Transverse colon (tissue), 4 donors: ENCODE measurements around the gene ACOT11.

Experiments
- EP300 ChIP-seq: sonication (generic); formaldehyde crosslinking; IDR thresholded peaks from one replicate; pipeline ENCODE4 v1.6.1; 2017; ENCODE audit warnings: antibody characterized with exemption, low read depth
- POLR2A ChIP-seq: fragments of 450-650 bp; IDR thresholded peaks from one replicate; pipeline ENCODE4 v1.6.1; 2016; ENCODE audit warnings: antibody characterized with exemption, mild to moderate bottlenecking, moderate library complexity
- POLR2AphosphoS5 ChIP-seq, 3 donors: sonication (generic); formaldehyde crosslinking; IDR thresholded peaks; one replicate each; pipeline ENCODE4 v1.6.1; 2016; ENCODE audit warnings: antibody characterized with exemption in 3 of 3
- TF ChIP-seq, protein P1 (sequence below), 5 experiments: fragments of 200-600 bp in 3 of 5; fragments of 450-650 bp in 2 of 5; sonication (generic) in 3 of 5; IDR thresholded peaks; 1 replicate in 2 of 5; 2 replicates in 3 of 5; pipeline ENCODE4 v1.5.1; 2016 to 2017; ENCODE audit warnings: antibody characterized with exemption in 5 of 5, inconsistent platforms in 3 of 5, mild to moderate bottlenecking in 2 of 5, moderate library complexity in 1 of 5

DNA sequence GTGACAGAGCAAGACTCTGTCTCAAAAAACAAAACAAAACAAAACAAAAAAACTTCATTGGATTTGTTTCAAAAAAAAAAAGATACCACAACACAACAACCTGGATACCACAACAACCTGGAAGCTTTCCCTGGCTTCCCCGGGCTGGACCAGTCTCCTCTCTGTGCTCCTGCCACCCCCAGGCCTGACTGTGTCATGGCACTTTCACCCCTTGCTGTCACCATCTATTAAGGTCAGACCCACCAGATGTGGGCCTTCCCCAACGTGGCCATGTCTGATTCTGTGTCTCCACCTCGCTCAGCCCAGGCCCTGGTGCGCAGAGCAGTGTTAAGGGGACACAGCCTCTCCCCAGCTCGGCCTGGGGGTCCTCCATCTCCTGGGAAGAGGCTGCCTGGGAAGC, 28.3 kb upstream of the ACOT11 start:
- TF ChIP-seq POLR2A (no peak), EP300 (no peak), POLR2AphosphoS5 (IDR thresholded peaks at IDR 0.05) (no peak)
- TF ChIP-seq, protein P1, sequence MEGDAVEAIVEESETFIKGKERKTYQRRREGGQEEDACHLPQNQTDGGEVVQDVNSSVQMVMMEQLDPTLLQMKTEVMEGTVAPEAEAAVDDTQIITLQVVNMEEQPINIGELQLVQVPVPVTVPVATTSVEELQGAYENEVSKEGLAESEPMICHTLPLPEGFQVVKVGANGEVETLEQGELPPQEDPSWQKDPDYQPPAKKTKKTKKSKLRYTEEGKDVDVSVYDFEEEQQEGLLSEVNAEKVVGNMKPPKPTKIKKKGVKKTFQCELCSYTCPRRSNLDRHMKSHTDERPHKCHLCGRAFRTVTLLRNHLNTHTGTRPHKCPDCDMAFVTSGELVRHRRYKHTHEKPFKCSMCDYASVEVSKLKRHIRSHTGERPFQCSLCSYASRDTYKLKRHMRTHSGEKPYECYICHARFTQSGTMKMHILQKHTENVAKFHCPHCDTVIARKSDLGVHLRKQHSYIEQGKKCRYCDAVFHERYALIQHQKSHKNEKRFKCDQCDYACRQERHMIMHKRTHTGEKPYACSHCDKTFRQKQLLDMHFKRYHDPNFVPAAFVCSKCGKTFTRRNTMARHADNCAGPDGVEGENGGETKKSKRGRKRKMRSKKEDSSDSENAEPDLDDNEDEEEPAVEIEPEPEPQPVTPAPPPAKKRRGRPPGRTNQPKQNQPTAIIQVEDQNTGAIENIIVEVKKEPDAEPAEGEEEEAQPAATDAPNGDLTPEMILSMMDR (IDR thresholded peaks at IDR 0.05), result peak in 2 of 5 experiments; percentile 10 to 12
